ENCODE results near the gene NISCH.

The NISCH gene

GRCh38 chr3:52472239-52473000, 17.0 kb downstream of the NISCH start:
- no peak for DNase-seq

GRCh38 chr3:52473026-52473425, 17.6 kb downstream of the NISCH start:
- DNase-seq: no peak

DNA sequence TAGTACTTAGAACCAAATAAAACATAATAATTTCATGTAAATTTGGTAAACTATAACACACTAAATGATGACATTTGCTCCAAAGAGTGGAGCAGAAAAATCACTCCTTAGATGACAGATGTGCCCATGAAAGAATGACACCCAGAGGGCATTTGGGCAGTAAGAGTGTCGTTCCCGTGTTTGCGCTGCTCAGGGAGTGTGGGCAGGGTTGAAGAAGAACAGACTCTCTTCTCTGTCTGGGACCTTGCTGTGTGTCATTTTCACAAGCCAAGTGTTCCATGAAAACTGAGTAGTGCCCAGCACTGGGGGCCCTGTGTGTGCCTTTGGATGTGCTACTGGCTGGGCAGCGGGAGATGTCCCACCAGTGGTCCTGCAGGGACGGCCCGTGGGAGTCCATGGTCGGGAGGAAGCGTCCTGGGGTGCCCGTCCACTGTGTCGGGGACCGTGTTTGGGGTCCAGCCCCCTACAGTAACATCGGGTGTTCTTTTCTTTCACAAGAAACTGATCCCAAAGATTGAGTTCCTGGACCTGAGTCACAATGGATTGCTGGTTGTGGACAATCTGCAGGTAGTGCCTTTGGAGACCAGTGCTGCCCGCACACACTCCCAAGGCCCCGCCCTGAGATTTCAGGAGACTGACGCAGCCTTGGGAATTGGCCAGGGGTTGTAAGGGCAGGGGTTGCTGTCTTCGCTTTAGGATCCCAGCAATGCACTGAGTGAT, 21.8 kb downstream of the NISCH start:
- DNase-seq: no peak

- DNase-seq: no peak
Measured at GRCh38 chr3:52477796-52478095, 22.3 kb downstream of the NISCH start.

DNA sequence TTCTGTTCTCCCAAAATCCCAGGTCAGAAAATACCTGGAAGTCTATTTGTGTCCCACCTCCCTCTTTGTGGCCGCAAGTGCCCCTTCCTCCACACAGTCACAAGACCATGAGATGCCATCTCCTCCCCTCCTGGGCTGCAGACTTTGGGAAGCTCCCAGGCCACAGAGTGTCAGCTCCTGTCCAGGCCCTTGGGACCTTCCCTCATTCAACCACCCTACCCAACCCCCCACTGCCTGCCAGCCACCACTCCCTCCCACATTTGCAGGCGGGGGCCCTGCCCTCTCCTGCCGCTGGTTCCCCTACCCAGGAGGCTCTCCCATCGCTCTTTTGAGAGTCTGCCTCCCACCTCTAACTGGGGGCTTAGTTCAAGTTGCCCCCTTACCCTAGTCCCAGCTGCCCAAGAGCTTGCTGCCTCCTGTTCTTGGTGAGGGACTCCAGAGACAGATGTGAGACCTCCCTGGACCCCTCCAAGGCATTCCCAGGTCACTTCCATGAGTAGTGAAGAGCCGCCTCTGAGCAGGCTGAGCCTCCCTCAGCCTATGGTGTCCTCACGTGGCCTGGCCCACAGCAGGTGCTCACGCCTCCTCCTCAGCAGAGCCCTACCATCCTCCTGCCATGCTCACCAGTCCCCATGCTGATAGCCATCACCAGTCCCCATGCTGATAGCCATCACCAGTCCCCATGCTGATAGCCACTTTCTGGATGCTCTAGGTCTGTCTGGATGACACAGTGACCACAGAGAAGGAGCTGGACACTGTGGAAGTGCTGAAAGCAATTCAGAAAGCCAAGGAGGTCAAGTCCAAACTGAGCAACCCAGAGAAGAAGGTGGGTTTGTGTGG, 23.9 kb downstream of the NISCH start:
- DNase-seq: no peak

- no peak for DNase-seq
Measured at GRCh38 chr3:52479877-52480575, 24.6 kb downstream of the NISCH start.

DNA sequence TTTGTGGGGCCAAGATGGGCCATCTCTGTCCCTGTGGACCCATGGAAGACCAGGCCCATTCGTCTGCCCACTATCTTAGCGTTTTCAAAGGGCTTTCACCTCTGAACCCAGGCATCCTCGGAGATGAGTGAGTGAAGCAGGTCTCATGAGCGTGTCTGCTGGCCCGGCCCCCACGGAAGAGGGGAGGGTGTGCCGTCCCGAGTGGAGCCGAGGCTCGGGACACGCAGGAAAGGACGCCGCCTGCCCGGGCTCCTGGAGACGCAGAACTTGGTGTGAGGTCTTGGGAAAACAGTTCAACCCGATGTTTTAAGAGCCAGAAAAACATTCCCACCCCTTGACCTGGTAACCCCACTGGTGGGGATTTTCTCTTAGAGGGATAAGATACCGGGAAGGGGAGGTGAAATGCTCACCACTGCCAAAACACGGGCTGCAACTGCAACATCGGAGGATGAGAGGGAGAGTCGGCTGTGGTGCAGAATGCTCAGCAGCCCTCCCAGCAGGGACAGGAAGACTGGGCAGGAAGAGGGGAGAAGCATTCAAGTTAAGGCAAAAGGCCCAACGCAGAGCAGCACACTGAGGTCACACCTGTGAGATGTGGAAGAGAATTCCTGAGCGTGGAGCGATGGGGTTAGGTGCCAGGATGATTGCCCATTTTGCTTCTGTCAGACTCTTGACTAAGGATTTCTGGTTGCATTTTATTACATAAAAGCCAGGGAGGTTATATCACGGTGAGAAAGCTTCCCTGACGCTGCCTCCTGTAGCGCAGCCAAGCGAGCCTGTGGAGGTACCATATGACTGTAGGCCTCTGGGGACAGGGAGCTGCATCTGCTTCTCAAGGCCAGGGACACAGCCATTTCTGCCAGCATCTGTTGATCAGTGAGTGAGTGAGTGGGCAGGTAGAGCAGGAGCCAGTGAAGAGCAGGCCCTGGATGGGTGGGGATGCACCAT, 25.6 kb downstream of the NISCH start:
- DNase-seq: no peak

- DNase-seq: no peak
Measured at GRCh38 chr3:52481819-52482521, 26.6 kb downstream of the NISCH start.

DNA sequence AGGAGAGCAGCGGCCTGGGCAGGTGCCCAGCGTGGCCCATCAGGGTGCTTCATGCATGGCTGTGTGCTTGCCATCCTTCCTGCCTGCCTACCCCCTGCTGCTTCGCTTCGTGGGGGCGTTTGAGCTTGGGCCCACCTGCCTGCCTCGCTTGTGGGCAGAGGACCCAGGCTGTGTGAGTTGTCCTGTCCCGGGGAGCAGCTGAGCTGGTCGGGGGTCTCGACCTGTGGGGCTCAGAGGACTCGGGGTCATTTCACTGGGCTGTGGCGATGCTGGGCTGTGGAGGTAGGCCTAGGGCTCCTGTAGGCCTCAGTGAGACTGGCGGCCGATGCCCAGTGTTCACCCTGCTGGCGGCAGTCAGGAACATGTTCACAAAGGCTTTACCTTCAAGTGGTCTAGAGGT, 27.7 kb downstream of the NISCH start:
- DNase-seq: no peak

GRCh38 chr3:52483577-52484381, 28.4 kb downstream of the NISCH start:
- no peak for DNase-seq

DNA sequence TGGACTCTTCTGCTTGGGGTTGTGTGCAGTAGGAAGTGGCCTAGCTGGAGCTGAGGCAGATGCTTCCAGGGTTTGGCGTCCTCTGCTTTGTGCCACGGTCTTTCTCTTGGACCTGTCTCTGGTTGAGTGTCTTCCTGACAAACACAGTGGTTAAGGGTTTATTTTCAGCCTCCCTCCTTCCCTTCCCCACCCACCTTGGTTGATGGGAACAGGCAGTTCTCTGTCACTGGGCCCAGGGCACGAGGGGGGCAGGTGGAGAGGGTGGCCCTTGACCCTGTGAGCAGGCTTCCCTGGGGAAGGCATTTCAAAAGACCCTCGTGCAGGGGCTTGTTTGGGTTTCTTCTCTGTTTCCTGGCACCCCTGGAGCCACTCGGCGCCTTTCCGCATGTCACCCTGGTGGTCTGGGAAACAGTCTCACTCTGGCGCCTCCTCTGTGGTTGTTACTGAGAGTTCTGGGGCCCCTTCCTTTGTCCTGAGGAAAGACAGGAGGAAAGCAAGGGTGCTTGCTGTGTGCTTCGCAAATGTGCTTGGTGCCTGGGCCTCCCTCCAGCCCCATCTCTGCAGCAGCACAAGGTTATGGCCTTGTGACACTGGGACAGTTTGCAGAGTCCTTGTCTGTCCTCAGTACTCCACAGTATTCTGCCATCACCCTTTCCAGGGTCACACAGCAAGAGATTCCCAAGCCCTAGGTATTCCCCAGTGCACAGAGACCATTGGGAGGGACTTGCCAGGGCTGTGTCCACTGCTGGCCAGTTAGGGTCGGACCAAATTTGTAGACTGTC, 29.5 kb downstream of the NISCH start:
- no peak for DNase-seq

- DNase-seq: no peak
Measured at GRCh38 chr3:52487050-52487787, 31.8 kb downstream of the NISCH start.

GRCh38 chr3:52487788-52488691, 32.6 kb downstream of the NISCH start:
- DNase-seq: no peak

GRCh38 chr3:52488746-52489145, 33.3 kb downstream of the NISCH start:
- no peak for DNase-seq

- no peak for DNase-seq
Measured at GRCh38 chr3:52489453-52489852, 34.0 kb downstream of the NISCH start.

- DNase-seq: no peak
Measured at GRCh38 chr3:52490035-52490938, 34.9 kb downstream of the NISCH start.
